ENCODE measurements around the gene MRPS11. TPM values are rescaled to one million over a fixed set of nuclear protein-coding genes. Genes with fewer than 3 reads are reported as not detected.

The MRPS11 gene
- total and polyA plus RNA-seq, 10 of the 15 experiments (the other 5 are each of a cell fraction or from before 2014, with no cell fraction given), result 37.1 to 148 (median 68.7) TPM

DNA sequence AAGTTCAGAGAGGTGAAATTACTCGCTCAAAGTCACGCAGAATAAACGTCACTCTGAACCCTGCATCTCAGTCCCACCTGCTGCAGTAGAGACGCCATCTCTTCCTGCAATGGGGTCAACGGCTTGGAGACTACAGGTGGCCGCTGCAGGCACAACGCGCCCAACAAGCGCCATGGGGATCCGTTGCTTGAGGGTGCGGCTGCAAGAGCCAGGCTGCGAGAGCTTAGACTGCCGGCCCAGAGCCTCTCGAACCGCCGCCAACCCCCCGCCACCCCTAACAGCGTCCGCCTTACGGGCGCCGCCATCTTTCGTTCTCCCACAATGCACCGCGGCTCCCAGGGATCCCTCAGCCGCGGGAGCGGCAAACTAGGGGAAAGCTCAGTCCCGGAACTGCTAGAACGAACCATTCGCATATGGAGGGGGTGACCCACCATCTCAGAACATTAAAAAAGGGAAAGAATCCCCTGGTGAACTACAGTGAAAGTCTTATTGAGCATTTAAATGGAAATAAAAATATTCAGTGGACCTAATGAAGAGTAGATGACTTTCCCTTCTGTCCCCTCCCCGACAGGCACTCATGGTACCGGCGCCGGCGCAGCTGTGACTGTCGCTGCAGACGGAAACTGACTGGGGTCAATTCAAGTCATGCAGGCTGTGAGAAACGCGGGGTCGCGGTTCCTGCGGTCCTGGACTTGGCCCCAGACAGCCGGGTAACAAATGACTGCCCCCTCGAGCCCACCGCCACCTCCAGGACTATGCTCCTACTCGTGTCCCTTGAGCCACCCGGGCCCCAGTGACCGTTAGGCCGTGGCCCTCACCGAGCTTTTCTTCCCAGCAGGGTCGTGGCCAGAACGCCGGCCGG lies at the start of gene MRPS11, which contains the start of gene MRPL46 (continued):
- TF ChIP-seq SUPT20H (IDR thresholded peaks at IDR 0.05; ENCODE audit: borderline replicate concordance, control insufficient read depth, low read depth, low read length) (no peak), WRNIP1 (IDR thresholded peaks at IDR 0.05; ENCODE audit: borderline replicate concordance, low read depth, low read length) (no peak), CREM (IDR thresholded peaks at IDR 0.05; ENCODE audit: low read depth) (peak; percentile 83), MYC (IDR thresholded peaks at IDR 0.05; ENCODE audit: insufficient read depth, insufficient read length, insufficient replicate concordance, low read length, severe bottlenecking) (no peak), TAF1 (IDR thresholded peaks at IDR 0.05; ENCODE audit: borderline replicate concordance, low read depth, low read length) (peak; percentile 91), CBX3 (IDR thresholded peaks at IDR 0.05; ENCODE audit: borderline replicate concordance, low read depth) (no peak), SIN3A (IDR thresholded peaks at IDR 0.05; ENCODE audit: low read depth, low read length) (no peak; the same call in none of the 2 replicates), KAT2A (conservative IDR thresholded peaks at IDR 0.05; ENCODE audit: control insufficient read depth, low read depth, low read length) (no peak)
- TF ChIP-seq, protein P1, sequence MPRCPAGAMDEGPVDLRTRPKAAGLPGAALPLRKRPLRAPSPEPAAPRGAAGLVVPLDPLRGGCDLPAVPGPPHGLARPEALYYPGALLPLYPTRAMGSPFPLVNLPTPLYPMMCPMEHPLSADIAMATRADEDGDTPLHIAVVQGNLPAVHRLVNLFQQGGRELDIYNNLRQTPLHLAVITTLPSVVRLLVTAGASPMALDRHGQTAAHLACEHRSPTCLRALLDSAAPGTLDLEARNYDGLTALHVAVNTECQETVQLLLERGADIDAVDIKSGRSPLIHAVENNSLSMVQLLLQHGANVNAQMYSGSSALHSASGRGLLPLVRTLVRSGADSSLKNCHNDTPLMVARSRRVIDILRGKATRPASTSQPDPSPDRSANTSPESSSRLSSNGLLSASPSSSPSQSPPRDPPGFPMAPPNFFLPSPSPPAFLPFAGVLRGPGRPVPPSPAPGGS (IDR thresholded peaks at IDR 0.05; ENCODE audit: borderline replicate concordance, insufficient read depth, low read depth, low read length, poor library complexity, severe bottlenecking), result no peak
- TF ChIP-seq, protein P2, sequence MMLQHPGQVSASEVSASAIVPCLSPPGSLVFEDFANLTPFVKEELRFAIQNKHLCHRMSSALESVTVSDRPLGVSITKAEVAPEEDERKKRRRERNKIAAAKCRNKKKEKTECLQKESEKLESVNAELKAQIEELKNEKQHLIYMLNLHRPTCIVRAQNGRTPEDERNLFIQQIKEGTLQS (IDR thresholded peaks at IDR 0.05; ENCODE audit: borderline replicate concordance, extremely low read depth, low read depth, low read length), result no peak
